ENCODE results near the gene AURKA. TPM values are rescaled to one million over a fixed set of nuclear protein-coding genes. Genes with fewer than 3 reads are reported as not detected.

AURKA gene
- total and polyA plus RNA-seq, 9 of the 15 experiments (the other 6 are each of a cell fraction or from before 2014, with no cell fraction given): 72.7 to 162 (median 113) TPM

DNA sequence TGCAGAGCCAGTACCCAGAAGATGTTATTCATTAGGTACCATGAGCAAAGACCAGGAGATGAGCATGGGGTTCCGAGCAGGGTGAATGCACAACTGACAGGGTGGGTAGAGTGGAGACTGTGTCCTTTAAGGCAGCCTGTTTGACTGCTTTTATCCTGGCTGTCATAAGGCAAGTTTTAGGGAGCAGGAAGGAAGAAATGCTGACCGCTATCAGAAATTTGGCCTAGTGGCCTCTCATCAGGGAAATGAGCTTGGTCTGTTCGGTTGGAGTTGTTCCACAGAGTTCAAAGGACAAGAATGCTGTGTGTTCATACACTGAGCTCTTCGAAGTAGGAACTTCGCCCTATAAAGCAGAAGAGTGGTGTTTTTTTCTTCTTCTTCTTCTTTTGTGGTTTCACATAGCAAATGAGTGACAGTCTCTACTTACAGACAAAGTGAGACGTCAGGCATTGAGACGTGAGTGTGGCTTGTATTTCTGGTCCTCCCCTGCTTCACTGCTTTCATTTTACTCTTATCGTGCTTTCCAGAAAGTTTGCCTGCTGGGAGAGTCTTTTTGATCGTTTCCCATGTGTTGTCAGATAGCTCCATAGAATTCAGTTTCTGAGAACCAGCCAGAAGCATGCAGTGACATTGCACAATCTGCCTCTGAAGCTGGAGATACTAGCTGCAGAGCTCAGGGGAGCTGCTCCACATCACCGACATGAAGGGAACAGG, 19.9 kb upstream of the AURKA start, which contains the start of gene CASS4 (continued):
- TF ChIP-seq, protein P1, sequence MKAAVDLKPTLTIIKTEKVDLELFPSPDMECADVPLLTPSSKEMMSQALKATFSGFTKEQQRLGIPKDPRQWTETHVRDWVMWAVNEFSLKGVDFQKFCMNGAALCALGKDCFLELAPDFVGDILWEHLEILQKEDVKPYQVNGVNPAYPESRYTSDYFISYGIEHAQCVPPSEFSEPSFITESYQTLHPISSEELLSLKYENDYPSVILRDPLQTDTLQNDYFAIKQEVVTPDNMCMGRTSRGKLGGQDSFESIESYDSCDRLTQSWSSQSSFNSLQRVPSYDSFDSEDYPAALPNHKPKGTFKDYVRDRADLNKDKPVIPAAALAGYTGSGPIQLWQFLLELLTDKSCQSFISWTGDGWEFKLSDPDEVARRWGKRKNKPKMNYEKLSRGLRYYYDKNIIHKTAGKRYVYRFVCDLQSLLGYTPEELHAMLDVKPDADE (conservative IDR thresholded peaks at IDR 0.05; ENCODE audit: control insufficient read depth, low read depth, low read length): no peak; the same call in 1 of the 2 replicates
- peak; percentile 63; the same call in 1 of the 2 replicates for TF ChIP-seq BACH1 (tag; IDR thresholded peaks at IDR 0.05)
- TF ChIP-seq HNRNPL (IDR thresholded peaks at IDR 0.05; ENCODE audit: low read depth, low read length): no peak
- TF ChIP-seq, protein P2, sequence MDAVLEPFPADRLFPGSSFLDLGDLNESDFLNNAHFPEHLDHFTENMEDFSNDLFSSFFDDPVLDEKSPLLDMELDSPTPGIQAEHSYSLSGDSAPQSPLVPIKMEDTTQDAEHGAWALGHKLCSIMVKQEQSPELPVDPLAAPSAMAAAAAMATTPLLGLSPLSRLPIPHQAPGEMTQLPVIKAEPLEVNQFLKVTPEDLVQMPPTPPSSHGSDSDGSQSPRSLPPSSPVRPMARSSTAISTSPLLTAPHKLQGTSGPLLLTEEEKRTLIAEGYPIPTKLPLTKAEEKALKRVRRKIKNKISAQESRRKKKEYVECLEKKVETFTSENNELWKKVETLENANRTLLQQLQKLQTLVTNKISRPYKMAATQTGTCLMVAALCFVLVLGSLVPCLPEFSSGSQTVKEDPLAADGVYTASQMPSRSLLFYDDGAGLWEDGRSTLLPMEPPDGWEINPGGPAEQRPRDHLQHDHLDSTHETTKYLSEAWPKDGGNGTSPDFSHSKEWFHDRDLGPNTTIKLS (IDR thresholded peaks at IDR 0.05; ENCODE audit: borderline replicate concordance, low read depth): peak; percentile 66; the same call in 1 of the 2 replicates
- TF ChIP-seq, protein P3, sequence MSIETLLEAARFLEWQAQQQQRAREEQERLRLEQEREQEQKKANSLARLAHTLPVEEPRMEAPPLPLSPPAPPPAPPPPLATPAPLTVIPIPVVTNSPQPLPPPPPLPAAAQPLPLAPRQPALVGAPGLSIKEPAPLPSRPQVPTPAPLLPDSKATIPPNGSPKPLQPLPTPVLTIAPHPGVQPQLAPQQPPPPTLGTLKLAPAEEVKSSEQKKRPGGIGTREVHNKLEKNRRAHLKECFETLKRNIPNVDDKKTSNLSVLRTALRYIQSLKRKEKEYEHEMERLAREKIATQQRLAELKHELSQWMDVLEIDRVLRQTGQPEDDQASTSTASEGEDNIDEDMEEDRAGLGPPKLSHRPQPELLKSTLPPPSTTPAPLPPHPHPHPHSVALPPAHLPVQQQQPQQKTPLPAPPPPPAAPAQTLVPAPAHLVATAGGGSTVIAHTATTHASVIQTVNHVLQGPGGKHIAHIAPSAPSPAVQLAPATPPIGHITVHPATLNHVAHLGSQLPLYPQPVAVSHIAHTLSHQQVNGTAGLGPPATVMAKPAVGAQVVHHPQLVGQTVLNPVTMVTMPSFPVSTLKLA (conservative IDR thresholded peaks at IDR 0.05): peak; percentile 87 to 97
- TF ChIP-seq RFX1 (IDR thresholded peaks at IDR 0.05): no peak
- no peak for TF ChIP-seq ZNF668 (CRISPR knock-in tag; IDR thresholded peaks at IDR 0.05)
- peak; percentile 89 for TF ChIP-seq ZNF766 (CRISPR knock-in tag; conservative IDR thresholded peaks at IDR 0.05)
- TF ChIP-seq, protein P4, sequence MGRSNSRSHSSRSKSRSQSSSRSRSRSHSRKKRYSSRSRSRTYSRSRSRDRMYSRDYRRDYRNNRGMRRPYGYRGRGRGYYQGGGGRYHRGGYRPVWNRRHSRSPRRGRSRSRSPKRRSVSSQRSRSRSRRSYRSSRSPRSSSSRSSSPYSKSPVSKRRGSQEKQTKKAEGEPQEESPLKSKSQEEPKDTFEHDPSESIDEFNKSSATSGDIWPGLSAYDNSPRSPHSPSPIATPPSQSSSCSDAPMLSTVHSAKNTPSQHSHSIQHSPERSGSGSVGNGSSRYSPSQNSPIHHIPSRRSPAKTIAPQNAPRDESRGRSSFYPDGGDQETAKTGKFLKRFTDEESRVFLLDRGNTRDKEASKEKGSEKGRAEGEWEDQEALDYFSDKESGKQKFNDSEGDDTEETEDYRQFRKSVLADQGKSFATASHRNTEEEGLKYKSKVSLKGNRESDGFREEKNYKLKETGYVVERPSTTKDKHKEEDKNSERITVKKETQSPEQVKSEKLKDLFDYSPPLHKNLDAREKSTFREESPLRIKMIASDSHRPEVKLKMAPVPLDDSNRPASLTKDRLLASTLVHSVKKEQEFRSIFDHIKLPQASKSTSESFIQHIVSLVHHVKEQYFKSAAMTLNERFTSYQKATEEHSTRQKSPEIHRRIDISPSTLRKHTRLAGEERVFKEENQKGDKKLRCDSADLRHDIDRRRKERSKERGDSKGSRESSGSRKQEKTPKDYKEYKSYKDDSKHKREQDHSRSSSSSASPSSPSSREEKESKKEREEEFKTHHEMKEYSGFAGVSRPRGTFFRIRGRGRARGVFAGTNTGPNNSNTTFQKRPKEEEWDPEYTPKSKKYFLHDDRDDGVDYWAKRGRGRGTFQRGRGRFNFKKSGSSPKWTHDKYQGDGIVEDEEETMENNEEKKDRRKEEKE (IDR thresholded peaks at IDR 0.05; ENCODE audit: borderline replicate concordance in 1 of 2, control insufficient read depth in 1 of 2, low read depth in 2 of 2, low read length in 1 of 2): 0 out of 4 replicates have a peak, but pooled peaks of 1 of the 2 experiments have one; percentile 81
- no peak for TF ChIP-seq ZNF174 (CRISPR knock-in tag; IDR thresholded peaks at IDR 0.05)
- TF ChIP-seq FOXK2 (conservative IDR thresholded peaks at IDR 0.05 in 1 of 2, IDR thresholded peaks at IDR 0.05 in 1 of 2; ENCODE audit: low read depth in 2 of 2): peak; percentile 80 to 88; a peak in 3 of 4 replicates
- TF ChIP-seq, protein P5, sequence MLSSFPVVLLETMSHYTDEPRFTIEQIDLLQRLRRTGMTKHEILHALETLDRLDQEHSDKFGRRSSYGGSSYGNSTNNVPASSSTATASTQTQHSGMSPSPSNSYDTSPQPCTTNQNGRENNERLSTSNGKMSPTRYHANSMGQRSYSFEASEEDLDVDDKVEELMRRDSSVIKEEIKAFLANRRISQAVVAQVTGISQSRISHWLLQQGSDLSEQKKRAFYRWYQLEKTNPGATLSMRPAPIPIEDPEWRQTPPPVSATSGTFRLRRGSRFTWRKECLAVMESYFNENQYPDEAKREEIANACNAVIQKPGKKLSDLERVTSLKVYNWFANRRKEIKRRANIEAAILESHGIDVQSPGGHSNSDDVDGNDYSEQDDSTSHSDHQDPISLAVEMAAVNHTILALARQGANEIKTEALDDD (IDR thresholded peaks at IDR 0.05): no peak
- TF ChIP-seq HMG20B (CRISPR knock-in tag; IDR thresholded peaks at IDR 0.05): no peak
- TF ChIP-seq TFAM (CRISPR knock-in tag; conservative IDR thresholded peaks at IDR 0.05): no peak
- no peak for TF ChIP-seq ZNF324 (CRISPR knock-in tag; IDR thresholded peaks at IDR 0.05)
- TF ChIP-seq, protein P6, sequence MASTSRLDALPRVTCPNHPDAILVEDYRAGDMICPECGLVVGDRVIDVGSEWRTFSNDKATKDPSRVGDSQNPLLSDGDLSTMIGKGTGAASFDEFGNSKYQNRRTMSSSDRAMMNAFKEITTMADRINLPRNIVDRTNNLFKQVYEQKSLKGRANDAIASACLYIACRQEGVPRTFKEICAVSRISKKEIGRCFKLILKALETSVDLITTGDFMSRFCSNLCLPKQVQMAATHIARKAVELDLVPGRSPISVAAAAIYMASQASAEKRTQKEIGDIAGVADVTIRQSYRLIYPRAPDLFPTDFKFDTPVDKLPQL (IDR thresholded peaks at IDR 0.05; ENCODE audit: extremely low read depth, insufficient read length): no peak
- TF ChIP-seq GTF2A2 (tag; IDR thresholded peaks at IDR 0.05): no peak
- peak; percentile 92 for TF ChIP-seq NCOA1 (IDR thresholded peaks at IDR 0.05; ENCODE audit: low read depth)

Measured in K562 (cell line).